ENCODE measurements around the gene TMEM178B.
A peak's percentile ranks its signal among the peaks of the same experiment; 100 is the strongest.
"Not testable (repeated sequence)": the region's sequence is repeated elsewhere in the genome, so short reads cannot be mapped to it uniquely, and the experiment has no call there.

The TMEM178B gene

GRCh38 chr7:141324870-141325269 is 251.0 kb downstream of the TMEM178B start:
- Histone ChIP-seq H3K4me1 (ENCODE audit: control insufficient read depth, insufficient read depth, low read length) (no peaks in the 10 kb centered on the region), H3K27me3 (replicated peaks; ENCODE audit: control insufficient read depth, insufficient read depth, low read length) (peaks cover 4% of the 10 kb centered on the region), H3K36me3 (ENCODE audit: control insufficient read depth, insufficient read depth, low read length, severe bottlenecking) (no peaks in the 10 kb centered on the region), H3K4me3 (ENCODE audit: low read length) (no peak overlapping the region), H3K9me3 (ENCODE audit: control insufficient read depth, low read length) (no peaks in the 10 kb centered on the region), H3K9ac (ENCODE audit: low read length) (no peak overlapping the region)
- no peak for DNase-seq (ENCODE audit: low read depth)

- Histone ChIP-seq H3K4me1 (ENCODE audit: control insufficient read depth, insufficient read depth, low read length) (no peaks in the 10 kb centered on the region), H3K9ac (ENCODE audit: low read length) (no peak overlapping the region), H3K27me3 (replicated peaks; ENCODE audit: control insufficient read depth, insufficient read depth, low read length) (peaks cover 4% of the 10 kb centered on the region), H3K9me3 (ENCODE audit: control insufficient read depth, low read length) (no peaks in the 10 kb centered on the region), H3K36me3 (ENCODE audit: control insufficient read depth, insufficient read depth, low read length, severe bottlenecking) (no peaks in the 10 kb centered on the region), H3K4me3 (ENCODE audit: low read length) (no peak overlapping the region)
- DNase-seq (ENCODE audit: low read depth) = no peak
These were observed 251.4 kb downstream of the TMEM178B start for GRCh38 chr7:141325275-141325674.

- no peaks in the 10 kb centered on the region for H3K36me3 ChIP-seq (ENCODE audit: control insufficient read depth, insufficient read depth, low read length, severe bottlenecking)
- peaks cover 4% of the 10 kb centered on the region for H3K27me3 ChIP-seq (replicated peaks; ENCODE audit: control insufficient read depth, insufficient read depth, low read length)
- no peaks in the 10 kb centered on the region for H3K9me3 ChIP-seq (ENCODE audit: control insufficient read depth, low read length)
- no peak overlapping the region for H3K4me3 ChIP-seq (ENCODE audit: low read length)
- no peaks in the 10 kb centered on the region for H3K4me1 ChIP-seq (ENCODE audit: control insufficient read depth, insufficient read depth, low read length)
- H3K9ac ChIP-seq (ENCODE audit: low read length) = no peak overlapping the region
- DNase-seq (ENCODE audit: low read depth) = no peak
These were observed 254.4 kb downstream of the TMEM178B start for GRCh38 chr7:141328290-141328689.

- H3K4me3 ChIP-seq (ENCODE audit: low read length); DNase-seq (ENCODE audit: low read depth); H3K9me3 ChIP-seq (ENCODE audit: control insufficient read depth, low read length); H3K4me1 ChIP-seq (ENCODE audit: control insufficient read depth, insufficient read depth, low read length); H3K27me3 ChIP-seq (replicated peaks; ENCODE audit: control insufficient read depth, insufficient read depth, low read length); H3K36me3 ChIP-seq (ENCODE audit: control insufficient read depth, insufficient read depth, low read length, severe bottlenecking); H3K9ac ChIP-seq (ENCODE audit: low read length): not testable (repeated sequence)
These were observed 256.4 kb downstream of the TMEM178B start for GRCh38 chr7:141330285-141330684.

GRCh38 chr7:141333459-141333858 is 259.6 kb downstream of the TMEM178B start:
- peak; percentile 2 for DNase-seq (ENCODE audit: low read depth)
- Histone ChIP-seq H3K9ac (ENCODE audit: low read length) (no peak overlapping the region), H3K27me3 (replicated peaks; ENCODE audit: control insufficient read depth, insufficient read depth, low read length) (peaks cover 4% of the 10 kb centered on the region), H3K9me3 (ENCODE audit: control insufficient read depth, low read length) (no peaks in the 10 kb centered on the region), H3K4me3 (ENCODE audit: low read length) (no peak overlapping the region), H3K4me1 (ENCODE audit: control insufficient read depth, insufficient read depth, low read length) (no peaks in the 10 kb centered on the region), H3K36me3 (ENCODE audit: control insufficient read depth, insufficient read depth, low read length, severe bottlenecking) (no peaks in the 10 kb centered on the region)

GRCh38 chr7:141335164-141335563 is 261.3 kb downstream of the TMEM178B start:
- no peak for DNase-seq (ENCODE audit: low read depth)
- Histone ChIP-seq H3K4me1 (ENCODE audit: control insufficient read depth, insufficient read depth, low read length) (no peaks in the 10 kb centered on the region), H3K27me3 (replicated peaks; ENCODE audit: control insufficient read depth, insufficient read depth, low read length) (no peaks in the 10 kb centered on the region), H3K4me3 (ENCODE audit: low read length) (no peak overlapping the region), H3K36me3 (ENCODE audit: control insufficient read depth, insufficient read depth, low read length, severe bottlenecking) (no peaks in the 10 kb centered on the region), H3K9me3 (ENCODE audit: control insufficient read depth, low read length) (no peaks in the 10 kb centered on the region), H3K9ac (ENCODE audit: low read length) (no peak overlapping the region)

- H3K9me3 ChIP-seq (ENCODE audit: control insufficient read depth, low read length) = no peaks in the 10 kb centered on the region
- DNase-seq (ENCODE audit: low read depth) = no peak
- H3K4me1 ChIP-seq (ENCODE audit: control insufficient read depth, insufficient read depth, low read length) = no peaks in the 10 kb centered on the region
- H3K4me3 ChIP-seq (ENCODE audit: low read length) = no peak overlapping the region
- no peaks in the 10 kb centered on the region for H3K36me3 ChIP-seq (ENCODE audit: control insufficient read depth, insufficient read depth, low read length, severe bottlenecking)
- H3K27me3 ChIP-seq (replicated peaks; ENCODE audit: control insufficient read depth, insufficient read depth, low read length) = no peaks in the 10 kb centered on the region
- no peak overlapping the region for H3K9ac ChIP-seq (ENCODE audit: low read length)
These were observed 265.7 kb downstream of the TMEM178B start for GRCh38 chr7:141339603-141340002.

GRCh38 chr7:141340991-141341390 is 267.1 kb downstream of the TMEM178B start:
- Histone ChIP-seq H3K9me3 (ENCODE audit: control insufficient read depth, low read length) (no peaks in the 10 kb centered on the region), H3K4me1 (ENCODE audit: control insufficient read depth, insufficient read depth, low read length) (no peaks in the 10 kb centered on the region), H3K27me3 (replicated peaks; ENCODE audit: control insufficient read depth, insufficient read depth, low read length) (no peaks in the 10 kb centered on the region), H3K4me3 (ENCODE audit: low read length) (no peak overlapping the region), H3K9ac (ENCODE audit: low read length) (no peak overlapping the region), H3K36me3 (ENCODE audit: control insufficient read depth, insufficient read depth, low read length, severe bottlenecking) (no peaks in the 10 kb centered on the region)
- DNase-seq (ENCODE audit: low read depth) = no peak

GRCh38 chr7:141342621-141343408 is 269.0 kb downstream of the TMEM178B start:
- H3K4me1 ChIP-seq (ENCODE audit: control insufficient read depth, insufficient read depth, low read length) = no peaks in the 10 kb centered on the region
- DNase-seq (ENCODE audit: low read depth) = no peak

GRCh38 chr7:141344153-141344935 is 270.5 kb downstream of the TMEM178B start:
- H3K36me3 ChIP-seq (ENCODE audit: control insufficient read depth, insufficient read depth, low read length, severe bottlenecking) = no peaks in the 10 kb centered on the region
- H3K4me3 ChIP-seq (ENCODE audit: low read length) = no peak overlapping the region
- no peaks in the 10 kb centered on the region for H3K4me1 ChIP-seq (ENCODE audit: control insufficient read depth, insufficient read depth, low read length)
- H3K9me3 ChIP-seq (ENCODE audit: control insufficient read depth, low read length) = no peaks in the 10 kb centered on the region
- peaks cover 7% of the 10 kb centered on the region for H3K27me3 ChIP-seq (replicated peaks; ENCODE audit: control insufficient read depth, insufficient read depth, low read length)
- no peak for DNase-seq (ENCODE audit: low read depth)
- H3K9ac ChIP-seq (ENCODE audit: low read length) = no peak overlapping the region

More at GRCh38 chr7:141342621-141343408, 269.0 kb downstream of the TMEM178B start:
- H3K4me3 ChIP-seq (ENCODE audit: low read length) = no peak overlapping the region
- H3K9me3 ChIP-seq (ENCODE audit: control insufficient read depth, low read length) = no peaks in the 10 kb centered on the region
- H3K9ac ChIP-seq (ENCODE audit: low read length) = no peak overlapping the region
- no peaks in the 10 kb centered on the region for H3K36me3 ChIP-seq (ENCODE audit: control insufficient read depth, insufficient read depth, low read length, severe bottlenecking)
- peaks cover 7% of the 10 kb centered on the region for H3K27me3 ChIP-seq (replicated peaks; ENCODE audit: control insufficient read depth, insufficient read depth, low read length)

GRCh38 chr7:141348728-141349127 is 274.9 kb downstream of the TMEM178B start:
- H3K36me3 ChIP-seq (ENCODE audit: control insufficient read depth, insufficient read depth, low read length, severe bottlenecking) = no peaks in the 10 kb centered on the region
- no peak overlapping the region for H3K9ac ChIP-seq (ENCODE audit: low read length)
- no peaks in the 10 kb centered on the region for H3K9me3 ChIP-seq (ENCODE audit: control insufficient read depth, low read length)
- DNase-seq (ENCODE audit: low read depth) = no peak
- no peak overlapping the region for H3K4me3 ChIP-seq (ENCODE audit: low read length)
- no peaks in the 10 kb centered on the region for H3K4me1 ChIP-seq (ENCODE audit: control insufficient read depth, insufficient read depth, low read length)
- H3K27me3 ChIP-seq (replicated peaks; ENCODE audit: control insufficient read depth, insufficient read depth, low read length) = peaks cover 7% of the 10 kb centered on the region
